GM12872 (cell line): ENCODE measurements around the gene TRMU.

Experiments used
- CTCF ChIP-seq: IDR thresholded peaks from 3 replicates; pipeline ENCODE4 v1.5.1; 2011; ENCODE audit warnings: low read depth, mild to moderate bottlenecking, low read length, moderate library complexity; ENCODE audit not compliant: insufficient read depth

Gene TRMU

GRCh38 chr22:46290121-46290842, 45.2 kb upstream of the TRMU start:
- no peak for TF ChIP-seq CTCF

- TF ChIP-seq CTCF: no peak
These were observed 44.4 kb upstream of the TRMU start for GRCh38 chr22:46290843-46291785.

- TF ChIP-seq CTCF: no peak
These were observed 43.3 kb upstream of the TRMU start for GRCh38 chr22:46292173-46292572.

- no peak for TF ChIP-seq CTCF
These were observed 42.8 kb upstream of the TRMU start for GRCh38 chr22:46292732-46293131.

- no peak for TF ChIP-seq CTCF
These were observed 41.8 kb upstream of the TRMU start for GRCh38 chr22:46293577-46294260.

- no peak for TF ChIP-seq CTCF
These were observed 40.7 kb upstream of the TRMU start for GRCh38 chr22:46294784-46295183.
